GM12874 (cell line): Measurements from ENCODE around the gene PEPD.

Experiments
- CTCF ChIP-seq: IDR thresholded peaks from 2 replicates; pipeline ENCODE4 v1.5.1; 2011; ENCODE audit warnings: low read depth, mild to moderate bottlenecking, control low read depth, low read length, moderate library complexity; ENCODE audit not compliant: insufficient read depth

Gene PEPD

GRCh38 chr19:33441277-33441699 lies 80.3 kb downstream of the PEPD start:
- TF ChIP-seq CTCF, result no peak

DNA sequence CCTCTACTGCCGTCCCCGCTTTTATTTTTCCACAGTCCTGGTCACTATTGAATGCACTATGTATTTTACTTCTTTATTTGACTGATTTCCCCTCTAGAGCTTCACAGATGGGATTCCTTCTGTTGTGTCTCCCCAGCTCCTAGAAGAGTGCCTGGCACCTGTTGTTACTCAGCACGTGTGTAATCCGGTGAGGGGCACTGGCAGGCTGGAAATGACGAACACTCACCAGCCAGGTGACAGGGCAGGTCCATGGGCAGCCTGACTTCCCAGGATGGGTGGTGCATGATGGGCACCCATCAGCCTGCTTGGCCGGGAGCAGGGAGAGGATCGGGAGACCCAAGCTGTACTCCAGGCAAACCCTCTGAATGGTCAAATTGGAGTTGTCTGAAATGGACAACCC lies 80.9 kb downstream of the PEPD start:
- no peak for TF ChIP-seq CTCF

DNA sequence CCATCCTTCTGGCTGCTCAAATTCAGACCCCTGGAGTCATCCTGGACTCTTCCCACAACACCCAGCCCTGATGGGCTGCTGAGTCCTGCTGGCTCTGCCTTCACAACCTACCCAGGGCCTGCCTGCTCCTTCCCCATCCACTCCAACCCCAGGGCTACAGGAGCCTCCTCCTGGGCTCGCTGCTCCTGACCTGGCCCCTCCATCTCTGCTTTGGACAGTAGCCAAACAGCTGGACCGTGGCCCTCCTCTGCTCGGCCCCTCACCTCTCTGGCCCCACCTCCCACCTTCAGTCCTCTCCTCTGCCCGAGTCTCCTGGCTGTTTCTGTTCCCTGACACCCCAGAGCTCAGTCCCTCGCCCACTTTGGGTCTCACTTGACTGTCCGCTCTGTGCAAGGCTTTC lies 81.3 kb downstream of the PEPD start:
- TF ChIP-seq CTCF, result no peak

DNA sequence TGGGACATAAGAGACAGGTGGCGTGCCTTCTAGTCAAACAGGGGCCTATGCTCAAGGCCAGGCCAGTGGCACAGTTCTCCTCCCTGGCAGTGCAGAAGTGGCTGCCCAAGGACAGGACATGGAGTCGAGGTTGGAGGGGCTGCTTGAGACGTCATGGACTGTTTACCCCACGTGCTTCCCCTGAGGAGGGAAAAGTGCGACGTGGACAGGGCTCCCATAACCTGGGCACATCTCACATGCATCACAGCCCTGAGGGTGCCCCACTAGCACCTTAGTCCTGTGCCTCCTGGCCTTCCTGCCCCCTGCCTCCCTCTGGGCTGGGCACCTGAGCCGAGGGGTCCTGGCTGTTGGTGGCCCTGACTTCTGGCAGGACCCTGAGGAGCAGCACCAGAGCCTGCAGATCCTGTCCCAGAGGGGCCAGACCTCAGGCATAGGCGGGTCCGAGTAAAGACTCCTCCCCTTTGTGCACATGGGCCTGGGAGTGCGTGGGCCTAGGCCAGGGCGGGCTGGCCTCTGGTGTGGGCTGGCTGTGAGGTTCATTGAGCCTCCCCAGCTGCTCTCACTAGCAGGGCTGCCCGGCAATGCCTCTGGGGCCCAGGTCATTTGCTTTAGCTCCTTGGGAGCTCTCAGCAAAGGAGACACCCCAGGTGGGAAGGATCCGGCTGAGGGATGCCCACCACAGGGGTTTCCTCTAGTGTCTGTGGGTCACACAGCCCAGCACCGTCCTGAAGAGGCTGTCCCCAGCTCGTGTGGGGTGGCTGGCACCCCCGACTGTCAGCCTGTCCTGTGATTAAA lies 82.4 kb downstream of the PEPD start:
- no peak for TF ChIP-seq CTCF

GRCh38 chr19:33437821-33438671 lies 83.5 kb downstream of the PEPD start:
- TF ChIP-seq CTCF, result no peak

GRCh38 chr19:33437393-33437820 lies 84.2 kb downstream of the PEPD start:
- no peak for TF ChIP-seq CTCF
